PC-3 (cell line): ENCODE measurements around the gene NLN. TPM values are rescaled to one million over a fixed set of nuclear protein-coding genes. Genes with fewer than 3 reads are reported as not detected.
A peak's percentile ranks its signal among the peaks of the same experiment; 100 is the strongest.
"Not testable (repeated sequence)": the region's sequence is repeated elsewhere in the genome, so short reads cannot be mapped to it uniquely, and the experiment has no call there.

Experiments
- ATAC-seq: fragments of 200-7000 bp; cut with Tn5 transposase; 2 replicates; pipeline ENCODE4 v1.9.1; 2020; ENCODE audit warnings: mild to moderate bottlenecking, moderate library complexity
- BruUV-seq: library from RNA; stranded (reverse); fragments of 400-500 nt; replicated peaks from 2 replicates; lab custom pipeline; 2021; lab: Mats Ljungman, UMichigan
- CTCF ChIA-PET: fragments of 300-600 bp; sonication (Branson Sonifier 250); formaldehyde crosslinking; loops from one replicate; lab custom pipeline; 2022; ENCODE audit warnings: antibody characterized with exemption; lab: Charles Lee
- POLR2A ChIA-PET: fragments of 300-600 bp; sonication (Branson Sonifier 250); formaldehyde crosslinking; loops from one replicate; lab custom pipeline; 2022; ENCODE audit warnings: antibody characterized with exemption; ENCODE audit not compliant: unreplicated experiment; lab: Charles Lee
- DNase-seq: peaks from one replicate; pipeline ENCODE4 v3.0.0-alpha.2; 2015
- H2AFZ ChIP-seq: fragments of 300-600 bp; sonication (generic); 2 replicates; pipeline ENCODE4 v1.6.0; 2016; ENCODE audit warnings: antibody characterized with exemption, low read length
- H3F3A ChIP-seq: fragments of 300-600 bp; sonication (generic); one replicate; pipeline ENCODE4 v1.6.0; 2017; ENCODE audit warnings: antibody characterized with exemption, low read length, control low read depth, mild to moderate bottlenecking; ENCODE audit not compliant: unreplicated experiment
- H3K27ac ChIP-seq: fragments of 300-600 bp; sonication (generic); 2 replicates; pipeline ENCODE4 v1.5.1; 2016; ENCODE audit warnings: mild to moderate bottlenecking, low read length
- H3K27me3 ChIP-seq: fragments of 300-600 bp; sonication (generic); 2 replicates; pipeline ENCODE4 v1.6.1; 2016; ENCODE audit warnings: low read length, mixed read lengths
- H3K36me3 ChIP-seq: fragments of 300-600 bp; sonication (generic); 2 replicates; pipeline ENCODE4 v1.6.1; 2016; ENCODE audit warnings: low read depth, mixed run types, low read length, mixed read lengths
- H3K4me1 ChIP-seq: fragments of 300-600 bp; sonication (generic); 2 replicates; pipeline ENCODE4 v1.5.1; 2016; ENCODE audit warnings: low read length; ENCODE audit not compliant: insufficient read depth
- H3K4me2 ChIP-seq: fragments of 300-600 bp; sonication (generic); 2 replicates; pipeline ENCODE4 v1.6.0; 2016; ENCODE audit warnings: low read length
- H3K4me3 ChIP-seq: fragments of 300-600 bp; sonication (generic); 2 replicates; pipeline ENCODE4 v1.5.1; 2016; ENCODE audit warnings: mild to moderate bottlenecking, low read length, mixed read lengths
- H3K79me2 ChIP-seq: fragments of 300-600 bp; sonication (generic); 2 replicates; pipeline ENCODE4 v1.6.1; 2017; ENCODE audit warnings: low read length, mixed read lengths
- H3K9ac ChIP-seq: fragments of 300-600 bp; sonication (generic); 2 replicates; pipeline ENCODE4 v1.6.0; 2016; ENCODE audit warnings: mild to moderate bottlenecking, low read length
- H3K9me2 ChIP-seq: fragments of 300-600 bp; sonication (generic); replicated peaks from 2 replicates; pipeline ENCODE4 v1.6.1; 2016; ENCODE audit warnings: mixed run types, low read length, mixed read lengths
- H3K9me3 ChIP-seq: fragments of 300-600 bp; sonication (generic); 2 replicates; pipeline ENCODE4 v1.6.1; 2016; ENCODE audit warnings: low read length, mixed read lengths
- H4K20me1 ChIP-seq: fragments of 300-600 bp; sonication (generic); 2 replicates; pipeline ENCODE4 v1.6.1; 2016; ENCODE audit warnings: low read length, mixed read lengths
- CTCF ChIP-seq: fragments of 300-600 bp; sonication (generic); conservative IDR thresholded peaks from 2 replicates; pipeline ENCODE4 v1.5.1; 2017; ENCODE audit warnings: antibody characterized with exemption, low read depth, mild to moderate bottlenecking, low read length
- EZH2 ChIP-seq: fragments of 300-600 bp; sonication (generic); IDR thresholded peaks from one replicate; pipeline ENCODE4 v1.6.1; 2017; ENCODE audit warnings: antibody characterized with exemption, mild to moderate bottlenecking, low read length; ENCODE audit not compliant: unreplicated experiment
- EZH2phosphoT487 ChIP-seq: fragments of 300-600 bp; sonication (generic); IDR thresholded peaks from 2 replicates; pipeline ENCODE4 v1.6.1; 2018; ENCODE audit warnings: mild to moderate bottlenecking, antibody characterized with exemption, low read length, borderline replicate concordance
- intact Hi-C: fragments of 100-400 bp; cut with micrococcal nuclease; formaldehyde crosslinking; loops from 2 replicates; pipeline ENCODE4 v1.9.0; 2023
- total RNA-seq: library from RNA; depleted of rRNA; stranded (reverse); fragments of >200 nt; gene quantifications from 2 replicates; pipeline ENCODE4 v1.2.3, GENCODE V29; 2014

The NLN gene
- total RNA-seq, 1 experiment from 2014 or later = 13.6 TPM

- POLR2A ChIA-PET = interaction anchor here (0.6 kb wide), 1 partner anchor 441 kb away, joined by 3 read pairs; no protein-coding TSS in a partner anchor
- intact Hi-C loops = loop anchor here (10.0 kb wide), 1 partner anchor 437 kb away; no protein-coding TSS in a partner anchor
These were observed 6.2 kb downstream of the NLN start for GRCh38 chr5:65728218-65728617.

GRCh38 chr5:65730910-65731309 lies 8.9 kb downstream of the NLN start:
- POLR2A ChIA-PET = no interaction called here
- H3K9ac ChIP-seq = no peak overlapping the region
- no peak overlapping the region for H3K4me2 ChIP-seq
- no peak for ATAC-seq
- intact Hi-C loops = no loop called here
- H3K27ac ChIP-seq = no peak overlapping the region
- H4K20me1 ChIP-seq = no peaks in the 10 kb centered on the region
- no peaks in the 10 kb centered on the region for H3F3A ChIP-seq
- DNase-seq = no peak
- BruUV-seq = no TSS peak
- no peaks in the 10 kb centered on the region for H3K27me3 ChIP-seq
- no peak overlapping the region for H2AFZ ChIP-seq
- H3K9me3 ChIP-seq = no peaks in the 10 kb centered on the region
- H3K4me3 ChIP-seq = no peak overlapping the region
- H3K36me3 ChIP-seq = no peaks in the 10 kb centered on the region
- H3K9me2 ChIP-seq = no peaks in the 10 kb centered on the region
- CTCF ChIA-PET = no interaction called here
- H3K79me2 ChIP-seq = peaks cover 33% of the 10 kb centered on the region
- TF ChIP-seq EZH2phosphoT487 = no peak
- TF ChIP-seq EZH2 = no peak
- TF ChIP-seq CTCF = no peak
- H3K4me1 ChIP-seq = peaks cover 5% of the 10 kb centered on the region; the same call in 1 of the 2 replicates

More at GRCh38 chr5:65728218-65728617, 6.2 kb downstream of the NLN start:
- Histone ChIP-seq H3K27ac (no peak overlapping the region), H3K4me2 (no peak overlapping the region), H3F3A (no peaks in the 10 kb centered on the region), H3K36me3 (no peaks in the 10 kb centered on the region), H4K20me1 (no peaks in the 10 kb centered on the region), H3K27me3 (no peaks in the 10 kb centered on the region), H3K9me3 (no peaks in the 10 kb centered on the region), H3K4me3 (no peak overlapping the region), H3K9ac (no peak overlapping the region), H3K4me1 (peaks cover 5% of the 10 kb centered on the region; the same call in 1 of the 2 replicates), H2AFZ (no peak overlapping the region), H3K9me2 (no peaks in the 10 kb centered on the region), H3K79me2 (peaks cover 52% of the 10 kb centered on the region)
- ATAC-seq = peak; percentile 37
- no TSS peak for BruUV-seq
- peak; percentile 20 for DNase-seq
- no peak for TF ChIP-seq CTCF
- TF ChIP-seq EZH2 = no peak
- CTCF ChIA-PET = no interaction called here

GRCh38 chr5:65732046-65732445 lies 10.0 kb downstream of the NLN start:
- POLR2A ChIA-PET, ATAC-seq: not testable (repeated sequence)

GRCh38 chr5:65734196-65734775 lies 12.3 kb downstream of the NLN start:
- H3K9me3 ChIP-seq, POLR2A ChIA-PET, H3F3A ChIP-seq, H3K4me1 ChIP-seq, H3K9ac ChIP-seq, H3K36me3 ChIP-seq, intact Hi-C loops, H3K79me2 ChIP-seq, H2AFZ ChIP-seq, H3K4me3 ChIP-seq, BruUV-seq, H3K27me3 ChIP-seq, ATAC-seq, H3K9me2 ChIP-seq, H3K4me2 ChIP-seq, DNase-seq, H4K20me1 ChIP-seq, CTCF ChIA-PET, H3K27ac ChIP-seq: not testable (repeated sequence)

More at GRCh38 chr5:65732046-65732445, 10.0 kb downstream of the NLN start:
- DNase-seq, H3K4me2 ChIP-seq, H2AFZ ChIP-seq, H3K36me3 ChIP-seq, H3K4me1 ChIP-seq, H3K27ac ChIP-seq, H4K20me1 ChIP-seq, CTCF ChIA-PET, H3K4me3 ChIP-seq, BruUV-seq, H3K9me2 ChIP-seq, intact Hi-C loops, H3F3A ChIP-seq, H3K27me3 ChIP-seq, H3K9ac ChIP-seq, H3K9me3 ChIP-seq: not testable (repeated sequence)
- H3K79me2 ChIP-seq = peaks cover 22% of the 10 kb centered on the region
